Measurements from ENCODE around the gene BMS1.
"Not testable (repeated sequence)": the region's sequence is repeated elsewhere in the genome, so short reads cannot be mapped to it uniquely, and the experiment has no call there.

Gene BMS1

DNA sequence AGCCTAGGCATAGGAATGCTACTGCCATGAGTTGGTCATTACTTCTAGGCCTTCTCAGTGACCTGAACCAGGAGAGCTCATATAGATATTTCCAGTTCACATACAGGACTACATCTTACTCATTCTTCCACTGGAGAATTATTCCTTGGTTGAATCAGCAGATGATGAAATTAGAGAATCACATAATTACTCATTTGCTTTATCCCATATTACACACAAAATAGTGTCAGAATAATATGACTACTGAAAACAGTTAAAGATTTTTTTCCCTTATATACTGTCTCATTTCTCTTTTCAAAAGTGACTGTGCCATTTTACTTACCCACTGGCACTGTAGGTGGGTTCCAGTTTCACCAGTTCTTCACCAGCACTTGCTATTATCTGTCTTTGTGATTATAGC lies 18.5 kb downstream of the BMS1 start:
- no peak for DNase-seq

DNA sequence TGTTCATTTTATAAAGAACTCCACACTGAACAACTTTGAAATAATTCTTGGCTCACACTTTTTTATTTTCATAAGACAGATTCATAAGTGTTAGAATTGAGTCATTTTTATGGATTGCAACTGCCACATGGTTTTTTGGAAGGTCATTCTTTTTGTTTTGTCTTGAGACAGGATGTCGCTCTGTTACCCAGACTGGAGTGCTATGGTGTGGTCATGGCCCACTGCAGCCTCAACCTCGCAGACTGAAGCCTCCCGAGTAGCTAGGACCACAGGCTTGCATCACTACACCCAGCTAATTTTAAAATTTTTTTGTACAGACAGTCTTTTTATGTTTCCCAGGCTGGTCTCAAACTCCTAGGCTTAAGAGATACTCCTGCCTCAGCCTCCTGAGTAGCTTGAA lies 20.3 kb downstream of the BMS1 start:
- DNase-seq = no peak

DNA sequence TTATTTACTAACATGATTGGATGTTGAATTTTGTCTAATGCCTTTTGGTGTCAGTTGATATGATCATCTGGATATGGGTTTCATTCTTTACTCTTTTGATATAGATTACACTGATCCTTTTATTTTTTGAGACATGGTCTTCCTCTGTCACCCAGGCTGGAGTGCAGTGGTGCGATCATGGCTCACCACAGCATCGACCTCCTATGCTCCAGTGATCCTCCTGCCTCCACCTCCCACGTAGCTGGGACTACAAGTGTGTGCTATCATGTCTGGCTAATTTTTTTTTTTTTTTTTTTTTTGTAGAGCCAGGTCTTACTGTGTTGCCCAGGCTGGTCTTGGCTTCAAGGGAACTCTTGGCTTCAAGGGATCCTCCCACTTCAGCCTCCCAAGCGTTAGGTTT lies 27.1 kb downstream of the BMS1 start:
- DNase-seq = no peak

DNA sequence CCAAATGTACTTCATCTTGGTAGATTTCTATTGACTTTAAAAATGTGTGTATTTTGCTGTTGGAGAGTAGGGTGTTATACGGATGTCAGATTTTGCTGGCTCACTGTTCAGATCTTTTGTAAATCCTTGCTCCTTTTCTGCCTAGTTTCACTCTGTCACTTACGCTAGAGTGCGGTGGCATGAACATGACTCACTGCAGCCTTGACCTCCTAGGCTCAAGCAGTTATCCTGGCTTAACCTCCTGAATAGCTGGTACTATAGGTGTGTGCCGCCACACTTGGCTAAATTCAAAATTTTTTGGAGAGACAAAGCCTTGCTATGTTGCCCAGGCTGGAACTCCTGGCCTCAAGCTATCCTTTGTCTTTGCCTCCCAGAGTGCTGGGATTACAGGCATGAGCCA lies 29.4 kb downstream of the BMS1 start:
- no peak for DNase-seq

DNA sequence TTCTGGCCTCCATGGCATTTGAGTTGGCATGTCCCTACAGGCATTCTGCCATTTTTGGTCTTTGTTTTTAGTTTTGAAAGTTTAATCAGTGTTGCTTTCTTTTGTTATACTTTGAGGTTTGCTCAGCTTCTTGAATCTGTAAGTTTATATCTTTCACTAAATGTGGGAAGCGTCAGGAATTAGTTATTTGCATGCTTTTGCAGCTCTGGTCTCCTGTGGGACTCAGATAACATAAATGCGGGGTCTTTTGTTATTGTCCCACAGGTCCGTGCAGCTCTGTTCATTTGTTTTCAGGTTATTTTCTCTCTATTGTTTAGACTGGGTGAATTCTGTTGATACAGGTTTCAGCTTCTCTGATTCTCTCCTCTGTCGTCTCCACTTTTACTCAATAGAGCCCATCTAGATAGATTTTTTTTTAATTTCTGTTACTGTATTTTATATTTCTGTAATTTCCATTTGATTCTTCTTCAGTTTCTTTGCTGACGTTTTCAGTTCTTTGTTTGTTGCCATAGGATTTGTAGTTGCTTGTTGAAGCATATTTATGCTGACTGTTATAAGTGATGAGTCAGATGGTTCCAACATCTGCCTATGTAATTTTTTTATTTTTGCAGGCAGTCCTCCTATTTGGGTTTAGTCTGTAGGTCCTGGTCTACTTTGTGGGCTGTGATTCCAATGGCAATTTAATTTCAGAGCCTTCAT lies 31.5 kb downstream of the BMS1 start:
- DNase-seq = not testable (repeated sequence)

DNA sequence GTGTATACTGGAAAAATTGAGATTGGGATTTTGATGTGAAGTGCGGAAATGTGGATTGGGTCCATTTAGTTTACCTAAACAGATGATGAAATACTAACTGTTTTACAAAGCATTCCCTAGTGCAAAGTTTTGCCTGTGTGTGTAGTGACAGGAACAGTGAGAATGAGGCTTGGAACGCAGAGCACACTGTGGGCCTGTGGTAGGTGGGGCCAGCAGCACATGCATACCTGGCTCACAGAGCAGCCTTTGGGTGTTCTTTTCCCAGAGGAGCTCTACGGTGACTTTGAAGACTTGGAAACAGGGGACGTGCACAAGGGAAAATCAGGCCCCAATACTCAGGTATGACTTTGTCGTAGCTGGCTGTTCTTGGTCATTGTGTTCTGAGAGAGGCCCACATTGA lies 33.7 kb downstream of the BMS1 start:
- DNase-seq = not testable (repeated sequence)

DNA sequence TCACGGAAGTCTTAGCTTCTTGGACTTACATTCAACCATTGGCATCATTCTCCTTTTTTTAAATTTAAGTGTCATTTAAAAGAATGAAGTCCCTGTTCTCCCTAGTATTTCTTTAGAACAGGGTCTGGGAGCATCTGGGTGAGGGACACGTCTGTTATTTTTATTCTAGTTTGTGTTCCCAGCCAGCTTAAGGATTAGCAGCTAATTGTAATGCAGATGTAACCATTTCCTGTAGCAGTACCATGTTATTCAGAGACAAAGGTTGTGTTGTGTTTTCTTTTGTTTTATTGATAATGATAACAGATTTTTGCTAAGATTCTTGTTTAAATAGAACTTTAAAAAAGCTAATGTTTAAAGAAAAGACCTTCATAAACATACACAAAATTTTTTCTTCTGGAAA lies 34.3 kb downstream of the BMS1 start:
- DNase-seq = no peak

DNA sequence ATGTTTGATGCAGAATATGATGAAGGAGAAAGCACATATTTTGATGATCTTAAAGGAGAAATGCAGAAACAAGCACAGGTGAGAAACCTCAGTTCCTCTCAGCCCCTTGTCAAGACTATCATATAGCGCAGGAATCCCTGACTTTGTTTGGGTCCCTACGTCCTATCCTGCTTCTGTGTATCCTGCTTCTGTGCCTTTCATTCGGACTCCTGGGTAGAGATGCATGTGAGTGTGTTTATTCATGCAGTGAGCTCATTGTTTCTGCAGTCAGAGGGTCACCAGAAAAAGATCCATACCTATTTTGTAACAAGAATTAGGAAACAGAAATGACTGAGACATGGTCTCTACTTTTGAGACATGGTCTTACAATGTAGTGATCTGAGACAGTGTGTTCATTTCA lies 34.8 kb downstream of the BMS1 start:
- DNase-seq = not testable (repeated sequence)

DNA sequence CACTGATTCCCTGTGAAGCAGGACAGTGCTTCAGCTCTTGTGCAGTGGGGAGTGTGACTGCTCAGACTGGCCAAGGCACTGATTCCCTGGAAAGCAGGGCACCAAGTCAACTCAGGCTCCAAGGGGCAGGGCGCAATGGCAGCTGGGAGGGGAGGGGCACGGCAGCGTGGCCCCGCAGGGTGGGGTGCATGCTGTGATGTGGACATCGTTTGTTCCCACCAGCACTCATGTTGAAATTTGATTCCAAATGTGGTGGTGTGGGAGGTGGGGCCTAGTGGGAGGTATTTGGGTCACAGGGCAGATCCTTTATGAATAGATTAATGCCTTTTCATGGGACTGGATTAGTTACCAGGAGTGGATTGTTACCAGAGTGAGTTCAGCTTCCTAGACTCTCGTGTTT lies 44.2 kb downstream of the BMS1 start:
- DNase-seq = not testable (repeated sequence)

DNA sequence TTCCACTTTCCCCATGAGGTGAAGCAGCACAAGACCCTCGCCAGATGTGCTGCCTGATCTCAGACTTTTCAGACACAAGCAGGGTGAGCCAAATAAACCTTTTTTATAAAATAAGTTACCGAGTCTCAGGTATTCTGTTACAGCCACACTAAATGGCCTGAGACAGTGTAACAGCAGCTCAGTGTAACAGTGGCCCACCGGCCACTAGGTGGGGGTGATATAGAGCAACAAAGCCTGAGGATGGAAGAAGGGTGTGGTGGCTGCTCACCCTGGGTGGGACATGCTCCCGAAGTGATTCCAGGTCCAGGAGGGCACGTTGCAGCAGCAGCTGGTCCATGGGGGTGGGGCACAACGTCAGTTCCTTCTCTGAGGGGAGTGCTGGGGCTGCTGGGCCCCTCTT lies 44.6 kb downstream of the BMS1 start:
- no peak for DNase-seq

DNA sequence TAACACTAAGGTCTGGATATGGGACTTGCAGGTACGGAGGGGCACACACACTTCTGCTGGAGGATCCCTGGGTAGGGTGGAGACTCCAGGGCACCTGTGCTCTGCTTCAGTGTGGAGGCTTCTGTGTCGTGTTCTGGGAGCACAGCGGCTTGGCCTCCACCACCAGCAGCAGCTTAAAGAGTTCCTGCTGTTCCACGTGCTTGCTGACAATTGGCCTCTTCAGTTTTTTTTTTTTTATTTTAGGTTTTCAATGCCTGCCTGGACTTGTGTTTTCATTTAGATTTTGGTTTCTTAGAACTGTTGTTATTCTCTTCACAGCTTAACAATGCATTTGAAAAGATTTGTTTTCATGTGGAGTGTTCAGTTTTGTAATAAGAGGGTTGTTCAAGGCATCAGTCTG lies 45.8 kb downstream of the BMS1 start:
- not testable (repeated sequence) for DNase-seq

DNA sequence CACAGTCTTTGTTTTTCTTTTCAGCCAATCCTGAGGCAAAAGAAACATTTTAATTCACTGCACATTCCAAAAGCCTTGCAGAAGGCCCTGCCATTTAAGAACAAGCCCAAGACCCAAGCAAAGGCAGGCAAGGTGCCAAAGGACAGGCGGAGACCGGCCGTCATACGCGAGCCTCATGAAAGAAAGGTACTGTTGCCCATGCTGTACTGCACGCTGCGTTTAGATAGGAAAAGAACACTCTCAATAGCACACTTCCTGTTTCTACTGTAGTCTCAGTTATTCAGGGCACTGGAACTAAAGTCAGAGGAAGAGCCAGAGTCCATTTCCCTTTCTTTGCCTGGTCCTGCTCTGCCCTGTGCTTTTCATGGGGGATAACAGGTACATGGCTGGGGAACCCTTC lies 47.6 kb downstream of the BMS1 start:
- no peak for DNase-seq

DNA sequence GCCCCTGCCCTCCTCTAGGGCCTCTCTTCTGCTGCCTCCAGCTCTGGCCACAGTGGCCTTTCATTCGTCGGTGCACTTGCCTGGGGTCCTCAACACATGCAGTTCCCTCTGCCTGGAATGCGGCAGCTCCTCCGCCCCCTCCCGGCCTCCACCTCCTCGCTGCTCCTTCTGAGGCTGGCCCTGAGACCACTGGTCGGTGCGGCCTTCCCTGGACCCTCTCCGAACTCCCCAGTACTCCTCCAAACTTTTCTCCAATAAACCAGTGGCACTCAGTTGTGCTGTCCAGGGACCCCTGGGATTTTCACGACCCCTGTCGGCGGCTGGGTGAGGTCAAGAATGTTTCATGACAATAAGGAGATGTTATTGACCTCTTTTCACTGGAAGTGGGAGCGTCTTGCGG lies 53.5 kb downstream of the BMS1 start:
- no peak for DNase-seq

DNA sequence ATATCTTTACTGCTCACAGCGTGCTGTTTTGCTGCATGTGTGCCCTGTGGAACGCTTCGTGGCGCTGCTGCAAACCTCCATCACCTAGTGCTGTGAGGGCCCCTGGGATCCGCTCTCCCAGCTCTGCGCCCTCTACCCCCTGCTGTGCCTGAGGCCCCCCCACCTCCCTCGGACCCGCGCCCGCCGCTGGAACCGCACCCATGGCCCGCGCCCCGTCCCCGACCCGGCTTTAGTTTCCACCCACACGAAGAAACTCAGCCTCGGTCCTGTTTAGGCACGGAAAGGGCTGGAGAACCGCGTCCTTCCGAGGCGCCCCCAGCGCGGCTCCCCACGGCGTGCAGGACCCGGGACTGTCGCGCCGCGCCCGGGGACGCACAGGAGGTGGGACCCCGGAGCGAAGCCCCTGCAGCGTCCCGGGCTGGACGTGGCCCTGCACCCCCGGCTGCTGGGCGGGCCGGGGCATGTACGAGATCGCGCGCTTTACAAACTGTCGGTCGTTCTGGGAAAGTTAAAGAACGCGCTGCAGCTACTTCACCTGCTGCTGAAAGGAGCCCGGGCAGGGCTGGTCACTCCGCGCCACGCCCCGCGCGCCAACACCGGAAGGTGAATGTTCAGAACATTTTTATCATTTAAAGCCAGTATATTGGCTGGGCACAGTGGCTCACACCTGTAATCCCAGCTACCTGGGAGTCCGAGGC lies 54.3 kb downstream of the BMS1 start:
- DNase-seq = no peak

DNA sequence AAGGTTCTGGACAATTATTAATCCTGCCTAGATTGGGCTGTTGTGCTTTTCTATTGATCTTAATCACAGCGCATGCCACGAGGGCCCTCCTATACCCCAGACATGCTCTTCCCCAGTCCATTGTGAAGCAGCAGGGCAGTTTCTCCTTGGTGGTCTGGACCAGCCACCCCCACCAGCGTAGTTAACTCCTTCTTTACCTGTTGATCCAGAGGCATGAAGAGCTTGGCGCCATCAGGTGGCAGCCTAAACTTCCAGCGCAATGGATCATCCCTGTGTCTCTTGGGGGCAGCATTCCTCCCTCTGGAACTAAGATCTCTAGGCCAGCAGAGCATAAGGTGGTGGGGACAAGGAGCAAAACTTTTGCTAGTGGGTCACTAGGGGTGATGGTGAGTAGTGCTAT lies 62.2 kb downstream of the BMS1 start:
- DNase-seq = not testable (repeated sequence)

DNA sequence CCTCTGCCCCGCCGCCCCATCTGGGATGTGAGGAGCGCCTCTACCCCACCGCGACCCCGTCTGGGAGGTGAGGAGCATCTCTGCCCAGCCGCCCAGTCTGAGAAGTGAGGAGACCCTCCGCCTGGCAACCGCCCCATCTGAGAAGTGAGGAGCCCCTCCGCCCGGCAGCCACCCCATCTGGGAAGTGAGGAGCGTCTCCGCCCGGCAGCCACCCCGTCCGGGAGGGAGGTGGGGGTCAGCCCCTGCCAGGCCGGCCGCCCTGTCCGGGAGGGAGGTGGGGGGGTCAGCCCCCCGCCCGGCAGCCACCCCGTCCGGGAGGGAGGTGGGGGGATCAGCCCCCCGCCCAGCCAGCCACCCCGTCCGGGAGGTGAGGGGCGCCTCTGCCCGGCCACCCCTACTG lies 64.7 kb downstream of the BMS1 start:
- not testable (repeated sequence) for DNase-seq

DNA sequence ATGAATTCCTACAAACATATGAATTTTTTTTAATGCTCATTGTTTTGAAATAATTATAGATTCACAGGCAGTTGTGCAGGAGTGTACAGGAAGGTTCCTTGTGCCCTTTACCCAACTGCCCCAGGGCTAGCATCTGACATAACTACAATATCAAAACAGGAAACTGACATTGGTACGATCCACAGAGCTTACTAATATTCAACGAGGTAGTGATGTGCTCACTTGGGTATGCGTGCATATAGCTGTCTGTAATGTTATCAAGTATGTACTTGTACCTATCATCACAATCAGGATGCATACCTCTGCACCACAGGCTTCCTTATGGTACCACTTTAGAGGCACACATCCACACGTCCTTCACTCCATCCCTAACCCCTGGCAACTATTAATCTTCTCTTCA lies 68.3 kb downstream of the BMS1 start:
- no peak for DNase-seq

DNA sequence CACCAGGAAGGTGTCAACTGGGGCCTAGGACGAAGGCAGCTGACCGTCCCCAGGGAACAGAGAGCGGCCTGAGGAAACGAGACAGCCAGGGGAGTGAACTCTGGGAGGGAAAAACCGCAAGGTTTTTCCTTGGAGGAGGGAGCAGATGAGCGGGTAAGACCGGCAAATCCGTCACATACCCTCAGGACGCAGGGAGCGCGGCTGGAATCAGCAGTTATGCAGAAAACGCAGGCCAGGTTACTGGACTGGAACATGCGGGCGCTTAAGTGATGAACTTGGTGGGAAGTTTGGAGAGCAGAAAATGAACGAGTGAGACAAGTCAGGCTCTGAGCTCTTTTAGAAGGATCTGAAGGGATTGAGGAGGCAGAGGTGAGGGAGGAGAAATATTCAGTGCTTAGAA lies 76.7 kb downstream of the BMS1 start:
- DNase-seq = no peak

DNA sequence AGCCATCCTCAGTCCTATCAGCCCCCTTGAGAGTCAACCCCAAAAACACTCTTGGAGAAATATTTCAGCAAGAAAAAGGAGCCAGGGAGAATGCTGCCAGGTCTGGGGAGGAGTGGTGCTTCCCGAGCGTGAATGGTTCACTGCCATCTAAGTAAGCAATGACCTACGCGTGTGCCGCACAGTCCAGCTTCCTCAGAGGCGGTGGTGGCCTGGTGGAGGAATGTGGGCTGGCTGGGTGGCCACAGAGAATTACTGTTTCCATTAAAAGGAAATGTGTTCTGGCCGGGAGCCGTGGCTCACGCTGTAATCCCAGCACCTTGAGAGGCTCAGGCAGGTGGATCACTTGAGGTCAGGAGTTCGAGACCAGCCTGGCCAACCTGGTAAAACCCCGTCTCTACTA lies 77.4 kb downstream of the BMS1 start:
- not testable (repeated sequence) for DNase-seq

DNA sequence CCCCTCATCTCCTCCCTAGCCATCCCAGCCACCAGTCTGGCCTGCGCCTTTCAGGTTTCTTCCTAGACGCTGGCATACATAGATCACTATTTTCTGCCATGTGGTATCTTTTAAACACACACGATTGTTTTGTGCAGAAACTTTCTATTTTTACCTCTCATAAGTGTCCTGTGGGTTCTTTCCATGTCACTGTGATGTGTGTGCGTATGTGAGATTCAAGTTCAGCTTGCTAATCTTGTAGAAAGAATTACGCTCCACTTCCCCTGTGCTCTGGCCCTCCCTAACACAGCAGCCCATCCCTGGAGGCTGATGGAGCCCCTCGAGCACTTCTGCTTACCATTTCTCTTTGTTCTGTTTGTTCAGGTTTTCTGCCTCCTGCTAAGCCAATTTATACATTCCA lies 80.2 kb downstream of the BMS1 start:
- not testable (repeated sequence) for DNase-seq

DNA sequence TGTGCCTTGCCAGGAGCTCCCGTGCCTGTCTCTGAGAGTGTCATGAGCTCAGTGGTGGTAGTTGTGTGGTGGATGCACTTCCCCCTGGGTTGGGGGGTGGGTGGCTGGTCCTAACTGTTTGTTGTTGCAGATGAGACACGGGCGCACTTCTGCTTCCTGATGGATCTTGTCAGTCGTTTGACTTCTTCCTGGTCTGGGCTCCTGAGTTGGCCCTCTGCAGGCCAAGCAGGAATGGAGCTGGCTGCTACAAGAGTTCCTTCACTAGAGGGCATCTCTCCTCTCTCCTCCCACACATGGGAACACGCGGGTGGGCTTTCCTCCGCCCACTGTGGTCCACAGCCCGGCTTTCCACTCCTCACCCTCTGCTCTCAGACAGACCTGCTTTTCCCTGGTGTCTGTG lies 82.0 kb downstream of the BMS1 start:
- peak; percentile 43 for DNase-seq

DNA sequence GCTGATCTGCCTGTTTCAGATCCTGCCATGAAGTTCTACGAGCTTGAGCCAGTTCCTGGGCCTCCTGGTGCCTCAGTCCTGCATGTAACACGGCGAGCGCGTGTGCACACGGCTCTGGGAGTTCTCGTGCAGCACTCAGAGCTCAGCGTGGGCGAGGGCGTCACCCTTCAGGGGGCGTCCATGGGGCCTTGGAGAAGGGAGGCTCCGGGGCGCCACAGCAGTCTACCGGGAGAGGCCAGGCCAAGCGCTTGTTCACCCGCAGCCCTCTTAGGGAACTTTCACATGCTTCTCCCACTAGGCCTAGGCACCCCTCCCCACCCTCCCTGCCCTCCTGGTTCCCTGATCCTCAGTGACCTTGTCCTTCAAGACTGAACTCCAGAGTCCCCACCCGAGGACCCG lies 83.1 kb downstream of the BMS1 start:
- DNase-seq = no peak

DNA sequence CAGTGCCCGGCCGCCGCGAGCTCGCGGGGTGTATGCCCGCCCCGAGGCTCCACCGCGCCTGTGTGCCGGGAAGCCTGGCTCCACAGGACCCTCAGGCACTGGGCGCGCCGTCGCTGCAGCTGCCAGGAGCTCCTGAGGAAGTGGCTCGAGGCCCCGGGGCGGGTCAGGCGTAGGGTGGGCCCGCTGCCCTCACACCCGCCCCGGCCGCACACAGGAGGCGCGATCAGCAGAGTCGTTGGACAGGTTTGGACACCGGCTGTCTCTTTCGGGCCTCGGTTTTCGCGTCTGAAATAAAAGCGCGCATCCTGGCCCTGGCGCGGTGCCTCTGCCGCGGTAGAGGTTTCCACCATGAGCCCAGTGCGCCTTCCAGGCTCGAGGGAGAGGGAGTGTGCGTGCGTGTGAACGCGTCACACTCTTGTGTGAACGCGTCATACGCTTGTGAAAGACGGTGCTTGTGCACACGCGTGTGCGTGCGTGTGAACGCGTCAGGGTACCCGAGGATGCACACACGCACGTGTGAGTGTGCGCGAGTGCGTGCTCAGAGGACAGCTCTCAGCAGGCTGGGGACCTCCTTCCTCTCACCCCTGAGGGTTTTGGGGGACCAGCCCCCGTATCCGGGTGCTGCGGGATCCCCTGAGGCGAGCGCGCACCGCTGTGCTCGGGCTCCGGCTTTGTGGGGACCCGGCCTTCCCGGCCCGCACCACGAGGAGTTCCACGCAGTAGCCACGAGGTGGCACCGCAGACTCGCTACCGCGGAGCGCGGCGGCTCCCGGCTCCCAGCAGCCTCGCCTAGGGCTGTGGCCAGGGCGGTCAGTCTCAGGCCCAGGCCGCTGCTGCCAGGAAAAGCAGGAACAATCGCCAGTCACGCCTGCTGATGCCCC lies 83.8 kb downstream of the BMS1 start:
- peak; percentile 72 for DNase-seq

DNA sequence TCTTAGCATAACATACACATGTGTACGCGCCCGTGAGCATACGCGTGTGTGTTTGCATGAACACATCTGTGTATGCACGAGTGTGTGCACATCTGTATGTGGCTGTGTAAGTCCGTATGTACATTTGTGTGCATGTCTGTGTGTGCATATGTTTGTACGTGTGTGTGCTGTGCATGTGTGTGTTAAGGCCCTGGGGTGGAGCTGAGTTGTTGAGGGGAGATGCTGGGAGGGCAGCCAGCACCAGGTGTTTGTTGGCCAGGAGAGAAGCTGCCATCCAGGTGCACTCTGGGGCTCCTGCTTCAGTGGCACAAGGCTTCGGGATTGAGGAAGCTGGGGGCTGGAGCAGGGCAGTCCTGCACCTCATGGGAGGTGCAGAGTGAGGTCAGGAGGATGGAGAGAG lies 85.0 kb downstream of the BMS1 start:
- DNase-seq = no peak
